Measurements from ENCODE around the gene TULP4. TPM values are rescaled to one million over a fixed set of nuclear protein-coding genes. Genes with fewer than 3 reads are reported as not detected.

The TULP4 gene
- total RNA-seq, 1 experiment from 2014 or later, result 64.6 TPM

DNA sequence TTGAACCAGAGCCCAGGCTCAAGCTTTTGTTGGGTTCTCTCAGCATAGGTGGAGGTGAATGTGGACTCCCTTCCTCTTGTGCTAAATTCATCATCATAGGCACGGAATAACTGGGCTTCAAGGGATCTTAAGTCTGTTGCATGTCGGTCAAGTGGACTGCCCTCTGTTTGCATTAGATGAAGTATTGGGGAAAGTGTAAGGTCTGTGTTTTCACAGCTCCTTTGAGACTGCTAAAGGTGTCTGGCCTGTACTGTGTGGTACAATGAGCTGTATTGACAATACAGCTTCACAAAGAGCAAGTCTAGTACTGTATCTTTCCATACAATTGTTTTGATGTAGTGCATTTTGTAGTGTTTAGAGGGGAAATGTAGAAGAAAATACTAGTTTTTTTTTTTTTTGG, 34.3 kb upstream of the TULP4 start:
- Mint-ChIP-seq H3K9me3 (peaks cover 0 to 2% of the 10 kb centered on the region in 2 experiments; a peak in 1 of 5 replicates), H3K4me3 (no peak overlapping the region), H3K4me1 (peaks cover 22 to 24% of the 10 kb centered on the region in 2 experiments), H3K36me3 (ENCODE audit: insufficient read depth in 1 of 3, low read depth in 3 of 3) (peaks cover 7 to 16% (median 12%) of the 10 kb centered on the region in 3 experiments; a peak in 6 of 7 replicates), H3K27ac (peak overlapping the region in 1 of 3 experiments; percentile 36; a peak in 1 of 7 replicates), H3K27me3 (ENCODE audit: low read depth) (no peaks in the 10 kb centered on the region)
- H3K9ac ChIP-seq (ENCODE audit: extremely low read depth, insufficient read length, low read length), result no peak overlapping the region
- H3K9me3 ChIP-seq (ENCODE audit: control insufficient read depth, low read depth, low read length), result no peaks in the 10 kb centered on the region
- H3K4ac ChIP-seq (ENCODE audit: low read depth, low read length), result no peak overlapping the region
- H3K79me1 ChIP-seq (ENCODE audit: insufficient read depth, low read depth, low read length, poor library complexity, severe bottlenecking), result no peaks in the 10 kb centered on the region
- no peak overlapping the region for H2BK15ac ChIP-seq (ENCODE audit: low read depth, low read length)
- no peaks in the 10 kb centered on the region for H3K27me3 ChIP-seq (ENCODE audit: insufficient read depth, low read length)
- H3K27ac ChIP-seq (ENCODE audit: insufficient read length, low read depth, low read length), result no peak overlapping the region
- no peak overlapping the region for H3K56ac ChIP-seq (ENCODE audit: insufficient read length, low read depth, low read length)
- no peak overlapping the region for H3T11ph ChIP-seq (ENCODE audit: low read length)
- H3K4me1 ChIP-seq (ENCODE audit: insufficient read depth, low read length), result no peaks in the 10 kb centered on the region
- no peak overlapping the region for H2BK20ac ChIP-seq (ENCODE audit: low read depth, low read length, poor library complexity, severe bottlenecking)
- no peak overlapping the region for H3K4me2 ChIP-seq (ENCODE audit: insufficient read depth, insufficient read length, low read length)
- H3K79me2 ChIP-seq (ENCODE audit: insufficient read depth, low read length), result no peaks in the 10 kb centered on the region; the same call in 1 of the 2 replicates
- no peak overlapping the region for H3K23ac ChIP-seq (ENCODE audit: insufficient read length, low read depth, low read length)
- DNase-seq, result no peak
- WGBS (ENCODE audit: extremely low coverage, insufficient read length, low lambda C conversion rate), result no CpG with 5 or more reads among the region's 2 CpGs
- H2BK12ac ChIP-seq (ENCODE audit: insufficient read length, low read depth, low read length), result no peak overlapping the region
- no peak overlapping the region for H2AFZ ChIP-seq (ENCODE audit: low read length)
- no peak overlapping the region for H2BK120ac ChIP-seq (ENCODE audit: low read depth, low read length, poor library complexity, severe bottlenecking)
- no peak overlapping the region for H2BK5ac ChIP-seq (ENCODE audit: insufficient read length, low read length)
- no peaks in the 10 kb centered on the region for H4K20me1 ChIP-seq (ENCODE audit: control insufficient read depth, insufficient read depth, insufficient read length)
- H4K8ac ChIP-seq (replicated peaks; ENCODE audit: insufficient read length, low read depth, low read length), result no peak overlapping the region
- no peak overlapping the region for H2AK5ac ChIP-seq (ENCODE audit: insufficient read length, low read length)
- TF ChIP-seq, protein P1, sequence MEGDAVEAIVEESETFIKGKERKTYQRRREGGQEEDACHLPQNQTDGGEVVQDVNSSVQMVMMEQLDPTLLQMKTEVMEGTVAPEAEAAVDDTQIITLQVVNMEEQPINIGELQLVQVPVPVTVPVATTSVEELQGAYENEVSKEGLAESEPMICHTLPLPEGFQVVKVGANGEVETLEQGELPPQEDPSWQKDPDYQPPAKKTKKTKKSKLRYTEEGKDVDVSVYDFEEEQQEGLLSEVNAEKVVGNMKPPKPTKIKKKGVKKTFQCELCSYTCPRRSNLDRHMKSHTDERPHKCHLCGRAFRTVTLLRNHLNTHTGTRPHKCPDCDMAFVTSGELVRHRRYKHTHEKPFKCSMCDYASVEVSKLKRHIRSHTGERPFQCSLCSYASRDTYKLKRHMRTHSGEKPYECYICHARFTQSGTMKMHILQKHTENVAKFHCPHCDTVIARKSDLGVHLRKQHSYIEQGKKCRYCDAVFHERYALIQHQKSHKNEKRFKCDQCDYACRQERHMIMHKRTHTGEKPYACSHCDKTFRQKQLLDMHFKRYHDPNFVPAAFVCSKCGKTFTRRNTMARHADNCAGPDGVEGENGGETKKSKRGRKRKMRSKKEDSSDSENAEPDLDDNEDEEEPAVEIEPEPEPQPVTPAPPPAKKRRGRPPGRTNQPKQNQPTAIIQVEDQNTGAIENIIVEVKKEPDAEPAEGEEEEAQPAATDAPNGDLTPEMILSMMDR (conservative IDR thresholded peaks at IDR 0.05), result no peak
- no peak overlapping the region for H4K5ac ChIP-seq (ENCODE audit: insufficient read length, low read depth, low read length)
- H3K14ac ChIP-seq (ENCODE audit: insufficient read depth, low read length), result no peak overlapping the region
- no peaks in the 10 kb centered on the region for H3K23me2 ChIP-seq (ENCODE audit: insufficient read length, low read depth, low read length, poor library complexity, severe bottlenecking)
- H4K91ac ChIP-seq (ENCODE audit: insufficient read length, low read depth, low read length), result no peak overlapping the region
- no peak overlapping the region for H3K18ac ChIP-seq (ENCODE audit: insufficient read length, low read depth, low read length)

All from H9 (cell line).